SK-N-SH (cell line): Measurements from ENCODE around the gene SNCG.

Source experiments
- CTCF ChIP-seq: fragments of 200-600 bp; sonication (generic); IDR thresholded peaks from 2 replicates; pipeline ENCODE4 v1.6.1; 2017; ENCODE audit warnings: antibody characterized with exemption, mild to moderate bottlenecking, moderate library complexity
- EP300 ChIP-seq, 2 experiments: IDR thresholded peaks; 2 replicates each; pipeline versions ENCODE4 v1.4.0 to v1.6.1; 2012; ENCODE audit warnings: borderline replicate concordance in 1 of 2, low read depth in 1 of 2, low read length in 1 of 2
- MXI1 ChIP-seq: IDR thresholded peaks from 2 replicates; pipeline ENCODE4 v1.6.1; 2012; ENCODE audit warnings: mild to moderate bottlenecking, low read depth, low read length, improper control_type of control experiment
- POLR2AphosphoS5 ChIP-seq: IDR thresholded peaks from 2 replicates; pipeline ENCODE4 v1.6.1; 2012; ENCODE audit warnings: low read depth, low read length
- RAD21 ChIP-seq: IDR thresholded peaks from 2 replicates; pipeline ENCODE4 v1.6.1; 2012; ENCODE audit warnings: mild to moderate bottlenecking, low read length
- RCOR1 ChIP-seq: fragments of 150-350 bp; IDR thresholded peaks from 2 replicates; pipeline ENCODE4 v1.6.1; 2017; ENCODE audit warnings: antibody characterized with exemption, low read length
- SMC3 ChIP-seq: IDR thresholded peaks from 2 replicates; pipeline ENCODE4 v1.6.1; 2012; ENCODE audit warnings: low read depth, low read length, improper control_type of control experiment
- TEAD4 ChIP-seq: IDR thresholded peaks from 2 replicates; pipeline ENCODE4 v1.4.0; 2012; ENCODE audit warnings: mild to moderate bottlenecking, borderline replicate concordance; ENCODE audit not compliant: insufficient read depth
- YY1 ChIP-seq: IDR thresholded peaks from 2 replicates; pipeline ENCODE4 v1.4.0; 2012; ENCODE audit warnings: low read depth, mild to moderate bottlenecking
- ZBTB33 ChIP-seq: IDR thresholded peaks from 2 replicates; pipeline ENCODE4 v1.4.0; 2012; ENCODE audit warnings: low read depth, borderline replicate concordance

- TF ChIP-seq CTCF (no peak), EP300 (IDR thresholded peaks at IDR 0.05; ENCODE audit: borderline replicate concordance in 1 of 2, low read depth in 1 of 2, low read length in 1 of 2) (no peak), SMC3 (no peak), YY1 (no peak), MXI1 (no peak), POLR2AphosphoS5 (no peak), RCOR1 (no peak), TEAD4 (no peak), RAD21 (no peak), ZBTB33 (no peak)
Observed at GRCh38 chr10:86972613-86973380, 14.4 kb downstream of the SNCG start.
